ENCODE results near the gene TMEM35A.
A peak's percentile ranks its signal among the peaks of the same experiment; 100 is the strongest.
"Not testable (repeated sequence)": the region's sequence is repeated elsewhere in the genome, so short reads cannot be mapped to it uniquely, and the experiment has no call there.

TMEM35A gene

GRCh38 chrX:101078716-101079598 lies at the start of gene TMEM35A:
TSS of gene TMEM35A (plus strand) at chrX:101078879. CDS start at chrX:101079003, 124 bp downstream.
- no peak for DNase-seq

- no peak for DNase-seq
These were observed 49.0 kb upstream of the TMEM35A start for GRCh38 chrX:101029665-101030064.

- DNase-seq: no peak
These were observed 41.4 kb upstream of the TMEM35A start for GRCh38 chrX:101037231-101037630.

GRCh38 chrX:101040197-101040596 lies 38.5 kb upstream of the TMEM35A start:
- DNase-seq: no peak

- no peak for DNase-seq
These were observed 27.5 kb upstream of the TMEM35A start for GRCh38 chrX:101051153-101051548.

- DNase-seq: peak; percentile 71
These were observed 27.0 kb upstream of the TMEM35A start, which contains the start of gene TRMT2B for GRCh38 chrX:101051549-101052302. TSS of gene TRMT2B (minus strand) at chrX:101052111. CDS start at chrX:101042289, 9,822 bp downstream.

GRCh38 chrX:101056551-101056950 lies 22.1 kb upstream of the TMEM35A start:
- not testable (repeated sequence) for DNase-seq

- peak; percentile 38 for DNase-seq
These were observed 21.5 kb upstream of the TMEM35A start for GRCh38 chrX:101057093-101057714.

GRCh38 chrX:101062176-101062575 lies 16.5 kb upstream of the TMEM35A start:
- no peak for DNase-seq

- no peak for DNase-seq
These were observed 7.1 kb upstream of the TMEM35A start for GRCh38 chrX:101071582-101071981.

- DNase-seq: no peak
These were observed 1.1 kb downstream of the TMEM35A start for GRCh38 chrX:101079736-101080270.

- no peak for DNase-seq
These were observed 1.8 kb downstream of the TMEM35A start for GRCh38 chrX:101080326-101081124.

GRCh38 chrX:101081231-101081630 lies 2.6 kb downstream of the TMEM35A start:
- no peak for DNase-seq

- DNase-seq: no peak
These were observed 13.1 kb downstream of the TMEM35A start for GRCh38 chrX:101091817-101092216.

GRCh38 chrX:101097546-101098453 lies 19.1 kb downstream of the TMEM35A start, which contains the start of gene CENPI:
TSS of gene CENPI (plus strand) at chrX:101098204. CDS start at chrX:101101071, 2,867 bp downstream.
- peak; percentile 32 for DNase-seq

GRCh38 chrX:101108284-101108683 lies 29.6 kb downstream of the TMEM35A start:
- no peak for DNase-seq

GRCh38 chrX:101117701-101118100 lies 39.0 kb downstream of the TMEM35A start:
- DNase-seq: no peak

GRCh38 chrX:101136235-101136634 lies 57.6 kb downstream of the TMEM35A start:
- DNase-seq: no peak

All from SIG-M5 (cell line).